Measurements from ENCODE around the gene ASZ1.

DNA sequence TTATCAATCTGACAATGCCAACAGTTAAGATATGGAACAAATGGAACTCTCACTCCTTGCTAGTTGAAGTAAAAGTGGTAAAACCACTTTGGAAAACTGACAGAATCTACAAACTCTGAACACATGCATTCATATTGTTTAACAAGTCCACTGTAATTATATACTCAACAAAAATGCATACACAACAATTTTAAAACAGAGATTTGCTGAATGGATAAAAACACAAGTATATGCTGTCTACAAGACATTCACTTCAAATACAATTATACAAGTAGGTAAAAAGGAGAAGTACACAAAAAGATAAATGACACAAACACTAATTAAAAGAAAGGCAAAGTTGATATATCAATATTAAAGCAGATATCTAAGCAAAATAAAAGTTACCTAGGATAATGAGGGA lies 95.3 kb downstream of the ASZ1 start:
- TF ChIP-seq, protein P1, sequence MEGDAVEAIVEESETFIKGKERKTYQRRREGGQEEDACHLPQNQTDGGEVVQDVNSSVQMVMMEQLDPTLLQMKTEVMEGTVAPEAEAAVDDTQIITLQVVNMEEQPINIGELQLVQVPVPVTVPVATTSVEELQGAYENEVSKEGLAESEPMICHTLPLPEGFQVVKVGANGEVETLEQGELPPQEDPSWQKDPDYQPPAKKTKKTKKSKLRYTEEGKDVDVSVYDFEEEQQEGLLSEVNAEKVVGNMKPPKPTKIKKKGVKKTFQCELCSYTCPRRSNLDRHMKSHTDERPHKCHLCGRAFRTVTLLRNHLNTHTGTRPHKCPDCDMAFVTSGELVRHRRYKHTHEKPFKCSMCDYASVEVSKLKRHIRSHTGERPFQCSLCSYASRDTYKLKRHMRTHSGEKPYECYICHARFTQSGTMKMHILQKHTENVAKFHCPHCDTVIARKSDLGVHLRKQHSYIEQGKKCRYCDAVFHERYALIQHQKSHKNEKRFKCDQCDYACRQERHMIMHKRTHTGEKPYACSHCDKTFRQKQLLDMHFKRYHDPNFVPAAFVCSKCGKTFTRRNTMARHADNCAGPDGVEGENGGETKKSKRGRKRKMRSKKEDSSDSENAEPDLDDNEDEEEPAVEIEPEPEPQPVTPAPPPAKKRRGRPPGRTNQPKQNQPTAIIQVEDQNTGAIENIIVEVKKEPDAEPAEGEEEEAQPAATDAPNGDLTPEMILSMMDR (IDR thresholded peaks at IDR 0.05) = no peak
- TF ChIP-seq POLR2A (IDR thresholded peaks at IDR 0.05) (no peak), EP300 (IDR thresholded peaks at IDR 0.05) (no peak)
